ENCODE data around the gene ZDHHC7. TPM values are rescaled to one million over a fixed set of nuclear protein-coding genes. Genes with fewer than 3 reads are reported as not detected.

Gene ZDHHC7
- total RNA-seq, 1 donor from 2014 or later = 77.9 TPM

- H3K9me3 ChIP-seq = no peaks in the 10 kb centered on the region
- H3K27ac ChIP-seq = no peak overlapping the region
- intact Hi-C loops (cut with DNase I) = loop anchor here (10.0 kb wide), 1 partner anchor 195 kb away; no protein-coding TSS in a partner anchor
- ATAC-seq (peak in 1 of 2 donors; percentile 69), DNase-seq (no peak)
- peaks cover 4% of the 10 kb centered on the region for H3K27me3 ChIP-seq (ENCODE audit: low read depth)
- H3K4me3 ChIP-seq = no peak overlapping the region
- H3K4me1 ChIP-seq = peaks cover 19% of the 10 kb centered on the region
- TF ChIP-seq, protein P1, sequence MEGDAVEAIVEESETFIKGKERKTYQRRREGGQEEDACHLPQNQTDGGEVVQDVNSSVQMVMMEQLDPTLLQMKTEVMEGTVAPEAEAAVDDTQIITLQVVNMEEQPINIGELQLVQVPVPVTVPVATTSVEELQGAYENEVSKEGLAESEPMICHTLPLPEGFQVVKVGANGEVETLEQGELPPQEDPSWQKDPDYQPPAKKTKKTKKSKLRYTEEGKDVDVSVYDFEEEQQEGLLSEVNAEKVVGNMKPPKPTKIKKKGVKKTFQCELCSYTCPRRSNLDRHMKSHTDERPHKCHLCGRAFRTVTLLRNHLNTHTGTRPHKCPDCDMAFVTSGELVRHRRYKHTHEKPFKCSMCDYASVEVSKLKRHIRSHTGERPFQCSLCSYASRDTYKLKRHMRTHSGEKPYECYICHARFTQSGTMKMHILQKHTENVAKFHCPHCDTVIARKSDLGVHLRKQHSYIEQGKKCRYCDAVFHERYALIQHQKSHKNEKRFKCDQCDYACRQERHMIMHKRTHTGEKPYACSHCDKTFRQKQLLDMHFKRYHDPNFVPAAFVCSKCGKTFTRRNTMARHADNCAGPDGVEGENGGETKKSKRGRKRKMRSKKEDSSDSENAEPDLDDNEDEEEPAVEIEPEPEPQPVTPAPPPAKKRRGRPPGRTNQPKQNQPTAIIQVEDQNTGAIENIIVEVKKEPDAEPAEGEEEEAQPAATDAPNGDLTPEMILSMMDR (IDR thresholded peaks at IDR 0.05) = no peak
- no peaks in the 10 kb centered on the region for H3K36me3 ChIP-seq
Measured at GRCh38 chr16:84949772-84950436, 61.4 kb downstream of the ZDHHC7 start.

GRCh38 chr16:84948851-84949610 lies 62.3 kb downstream of the ZDHHC7 start:
- ATAC-seq (no peak), DNase-seq (no peak)
- intact Hi-C loops (cut with DNase I) = no loop called here
- Histone ChIP-seq H3K4me3 (no peak overlapping the region), H3K27me3 (ENCODE audit: low read depth) (no peaks in the 10 kb centered on the region), H3K27ac (no peak overlapping the region), H3K9me3 (no peaks in the 10 kb centered on the region), H3K36me3 (no peaks in the 10 kb centered on the region), H3K4me1 (peaks cover 19% of the 10 kb centered on the region)
- TF ChIP-seq, protein P1 (IDR thresholded peaks at IDR 0.05) = no peak

DNA sequence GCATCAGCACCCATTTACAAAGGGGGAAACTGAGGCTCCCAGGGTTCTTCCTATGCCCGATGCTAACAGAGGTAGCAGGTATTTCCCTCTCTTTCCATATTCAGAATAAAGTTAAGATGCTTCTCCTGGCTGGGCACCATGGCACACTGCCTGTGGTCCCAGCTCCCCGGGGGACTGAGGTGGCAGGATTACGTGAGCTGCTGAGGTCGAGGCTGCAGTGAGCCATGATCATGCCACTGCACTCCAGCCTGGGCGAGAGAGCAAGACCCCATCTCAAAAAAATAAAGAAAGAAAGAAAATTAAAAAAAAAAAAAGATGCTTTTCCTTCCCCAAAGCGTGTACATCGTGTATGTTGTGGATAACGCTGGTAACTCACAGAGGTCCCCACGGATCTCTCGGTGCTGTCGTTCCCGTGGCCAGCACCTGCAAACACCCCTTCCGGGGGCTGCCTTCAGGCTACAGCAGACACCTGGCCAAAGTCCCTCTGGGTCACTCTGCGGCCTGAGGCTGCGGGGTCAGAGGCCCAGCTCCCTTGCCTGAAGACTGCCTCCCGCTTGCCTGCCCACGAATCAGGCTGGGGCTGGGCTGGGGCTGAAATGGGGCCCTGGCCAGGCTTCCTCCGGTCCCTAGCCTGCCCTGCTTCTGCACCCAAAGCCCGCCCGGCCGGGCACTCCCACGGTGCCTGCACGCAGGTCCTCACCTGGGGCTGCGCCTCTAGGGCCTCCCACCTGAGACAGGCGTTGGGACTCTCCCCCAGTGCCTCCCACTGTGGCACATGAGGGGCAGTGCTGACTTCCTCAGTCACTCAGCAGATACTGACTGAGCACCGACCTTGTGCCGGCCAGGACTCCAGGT lies 63.1 kb downstream of the ZDHHC7 start:
- Histone ChIP-seq H3K4me3 (no peak overlapping the region), H3K36me3 (no peaks in the 10 kb centered on the region), H3K9me3 (no peaks in the 10 kb centered on the region), H3K27ac (no peak overlapping the region), H3K27me3 (ENCODE audit: low read depth) (no peaks in the 10 kb centered on the region), H3K4me1 (peaks cover 14% of the 10 kb centered on the region)
- TF ChIP-seq, protein P1 (IDR thresholded peaks at IDR 0.05) = no peak
- ATAC-seq (no peak), DNase-seq (no peak)
- intact Hi-C loops (cut with DNase I) = no loop called here

DNA sequence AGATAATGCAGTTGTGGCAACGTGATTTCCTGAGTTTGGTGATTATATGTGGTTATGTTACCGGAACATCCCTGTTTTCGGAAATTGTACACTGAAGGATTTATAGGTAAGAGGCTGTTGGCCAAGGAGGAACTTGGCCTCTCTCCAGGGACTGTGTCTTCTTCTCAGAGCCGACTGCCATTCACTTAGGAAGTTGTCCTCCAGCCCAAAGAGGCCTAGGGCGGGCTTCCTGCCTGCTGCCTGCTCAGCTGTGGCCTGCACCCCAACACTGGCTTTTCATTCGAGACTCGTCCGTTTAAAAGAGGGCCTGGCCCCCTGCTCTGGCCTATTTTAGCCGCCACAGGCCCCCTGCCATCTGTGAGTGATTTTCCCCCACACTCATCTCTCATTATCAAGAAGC lies 64.3 kb downstream of the ZDHHC7 start:
- intact Hi-C loops (cut with DNase I) = no loop called here
- DNase-seq (no peak), ATAC-seq (no peak)
- H3K9me3 ChIP-seq = no peaks in the 10 kb centered on the region
- H3K36me3 ChIP-seq = no peaks in the 10 kb centered on the region
- no peak overlapping the region for H3K27ac ChIP-seq
- TF ChIP-seq, protein P1 (IDR thresholded peaks at IDR 0.05) = no peak
- H3K4me3 ChIP-seq = no peak overlapping the region
- no peaks in the 10 kb centered on the region for H3K27me3 ChIP-seq (ENCODE audit: low read depth)
- peaks cover 2% of the 10 kb centered on the region for H3K4me1 ChIP-seq

- TF ChIP-seq, protein P1 (IDR thresholded peaks at IDR 0.05) = no peak
- H3K27me3 ChIP-seq (ENCODE audit: low read depth) = no peaks in the 10 kb centered on the region
- ATAC-seq = no peak
- H3K36me3 ChIP-seq = no peaks in the 10 kb centered on the region
- H3K4me3 ChIP-seq = no peak overlapping the region
- H3K9me3 ChIP-seq = no peaks in the 10 kb centered on the region
- no peak for DNase-seq
- intact Hi-C loops (cut with DNase I) = no loop called here
- no peak overlapping the region for H3K27ac ChIP-seq
- no peaks in the 10 kb centered on the region for H3K4me1 ChIP-seq
Measured at GRCh38 chr16:84943620-84944019, 67.7 kb downstream of the ZDHHC7 start.

Measured in lower lobe of right lung (tissue), 2 donors.